Measurements from ENCODE around the gene MAP7.
"Not testable (repeated sequence)": the region's sequence is repeated elsewhere in the genome, so short reads cannot be mapped to it uniquely, and the experiment has no call there.

The MAP7 gene

GRCh38 chr6:136401236-136401635 is 149.0 kb downstream of the MAP7 start:
- DNase-seq (ENCODE audit: extremely low read depth in 1 of 2, low read depth in 1 of 2) = not testable (repeated sequence)

- no peak for DNase-seq (ENCODE audit: extremely low read depth in 1 of 2, low read depth in 1 of 2)
These were observed 151.8 kb downstream of the MAP7 start for GRCh38 chr6:136398453-136398852.

- DNase-seq (ENCODE audit: extremely low read depth in 1 of 2, low read depth in 1 of 2) = no peak
These were observed 153.3 kb downstream of the MAP7 start for GRCh38 chr6:136396908-136397307.

GRCh38 chr6:136390959-136391358 is 159.3 kb downstream of the MAP7 start:
- not testable (repeated sequence) for DNase-seq (ENCODE audit: extremely low read depth in 1 of 2, low read depth in 1 of 2)

GRCh38 chr6:136387316-136387715 is 162.9 kb downstream of the MAP7 start:
- no peak for DNase-seq (ENCODE audit: extremely low read depth in 1 of 2, low read depth in 1 of 2)

GRCh38 chr6:136383268-136383937 is 166.8 kb downstream of the MAP7 start:
- DNase-seq (ENCODE audit: extremely low read depth in 1 of 2, low read depth in 1 of 2) = no peak

GRCh38 chr6:136382676-136383252 is 167.5 kb downstream of the MAP7 start:
- DNase-seq (ENCODE audit: extremely low read depth in 1 of 2, low read depth in 1 of 2) = no peak

GRCh38 chr6:136378888-136379287 is 171.3 kb downstream of the MAP7 start:
- DNase-seq (ENCODE audit: extremely low read depth in 1 of 2, low read depth in 1 of 2) = no peak

- not testable (repeated sequence) for DNase-seq (ENCODE audit: extremely low read depth in 1 of 2, low read depth in 1 of 2)
These were observed 174.4 kb downstream of the MAP7 start for GRCh38 chr6:136375836-136376235.

- DNase-seq (ENCODE audit: extremely low read depth in 1 of 2, low read depth in 1 of 2) = no peak
These were observed 178.3 kb downstream of the MAP7 start for GRCh38 chr6:136371959-136372358.

GRCh38 chr6:136370988-136371728 is 179.1 kb downstream of the MAP7 start:
- no peak for DNase-seq (ENCODE audit: extremely low read depth in 1 of 2, low read depth in 1 of 2)

GRCh38 chr6:136365776-136366354 is 184.4 kb downstream of the MAP7 start:
- no peak for DNase-seq (ENCODE audit: extremely low read depth in 1 of 2, low read depth in 1 of 2)

- DNase-seq (ENCODE audit: extremely low read depth in 1 of 2, low read depth in 1 of 2) = no peak
These were observed 187.5 kb downstream of the MAP7 start for GRCh38 chr6:136362421-136363356.

GRCh38 chr6:136361787-136362186 is 188.4 kb downstream of the MAP7 start:
- DNase-seq (ENCODE audit: extremely low read depth in 1 of 2, low read depth in 1 of 2) = no peak

- no peak for DNase-seq (ENCODE audit: extremely low read depth in 1 of 2, low read depth in 1 of 2)
These were observed 189.4 kb downstream of the MAP7 start for GRCh38 chr6:136360783-136361182.

- no peak for DNase-seq (ENCODE audit: extremely low read depth in 1 of 2, low read depth in 1 of 2)
These were observed 190.4 kb downstream of the MAP7 start for GRCh38 chr6:136359851-136360250.

GRCh38 chr6:136351518-136352110 is 198.6 kb downstream of the MAP7 start:
- no peak for DNase-seq (ENCODE audit: extremely low read depth in 1 of 2, low read depth in 1 of 2)

- no peak for DNase-seq (ENCODE audit: extremely low read depth in 1 of 2, low read depth in 1 of 2)
These were observed 199.3 kb downstream of the MAP7 start for GRCh38 chr6:136350914-136351313.

GRCh38 chr6:136347847-136348246 is 202.4 kb downstream of the MAP7 start:
- DNase-seq (ENCODE audit: extremely low read depth in 1 of 2, low read depth in 1 of 2) = no peak

GRCh38 chr6:136345145-136345544 is 205.1 kb downstream of the MAP7 start:
- DNase-seq (ENCODE audit: extremely low read depth in 1 of 2, low read depth in 1 of 2) = no peak
